Stimulated activated naive B cell treated with anti-CD40 and anti-IgM and Interleukin-4, amounts not matched to agents 10 μg/mL and 1 μg/mL and 100 μg/mL, for 72 hours (primary cell): Measurements from ENCODE around the gene TCF12.

ENCODE experiments used
- ATAC-seq, 2 donors: fragments of 150-1000 bp; cut with Tn5 transposase; replicated peaks; 2 replicates each; pipeline ENCODE4 v1.10.0; 2021; ENCODE audit warnings: moderate library complexity in 1 of 2
- DNase-seq: peaks from one replicate; pipeline ENCODE4 v3.0.0; 2021
- H3K27ac Mint-ChIP-seq: one replicate; pipeline ENCODE4 v1.8.0; 2022; ENCODE audit warnings: mild to moderate bottlenecking, mixed read lengths
- H3K27me3 Mint-ChIP-seq, 2 donors: one replicate each; pipeline ENCODE4 v1.8.0; 2022; ENCODE audit warnings: mixed read lengths in 2 of 2
- H3K36me3 Mint-ChIP-seq, 2 donors: one replicate each; pipeline ENCODE4 v1.8.0; 2022; ENCODE audit warnings: mixed read lengths in 2 of 2, mild to moderate bottlenecking in 1 of 2
- H3K4me1 Mint-ChIP-seq, 2 donors: one replicate each; pipeline ENCODE4 v1.8.0; 2022; ENCODE audit warnings: mixed read lengths in 2 of 2, mild to moderate bottlenecking in 1 of 2
- H3K4me3 Mint-ChIP-seq, 2 donors: one replicate each; pipeline ENCODE4 v1.8.0; 2022; ENCODE audit warnings: mild to moderate bottlenecking in 2 of 2, mixed read lengths in 2 of 2, moderate library complexity in 1 of 2
- H3K9me3 Mint-ChIP-seq, 2 donors: one replicate each; pipeline ENCODE4 v1.8.0; 2022; ENCODE audit warnings: mixed read lengths in 2 of 2, mild to moderate bottlenecking in 1 of 2

Gene TCF12

DNA sequence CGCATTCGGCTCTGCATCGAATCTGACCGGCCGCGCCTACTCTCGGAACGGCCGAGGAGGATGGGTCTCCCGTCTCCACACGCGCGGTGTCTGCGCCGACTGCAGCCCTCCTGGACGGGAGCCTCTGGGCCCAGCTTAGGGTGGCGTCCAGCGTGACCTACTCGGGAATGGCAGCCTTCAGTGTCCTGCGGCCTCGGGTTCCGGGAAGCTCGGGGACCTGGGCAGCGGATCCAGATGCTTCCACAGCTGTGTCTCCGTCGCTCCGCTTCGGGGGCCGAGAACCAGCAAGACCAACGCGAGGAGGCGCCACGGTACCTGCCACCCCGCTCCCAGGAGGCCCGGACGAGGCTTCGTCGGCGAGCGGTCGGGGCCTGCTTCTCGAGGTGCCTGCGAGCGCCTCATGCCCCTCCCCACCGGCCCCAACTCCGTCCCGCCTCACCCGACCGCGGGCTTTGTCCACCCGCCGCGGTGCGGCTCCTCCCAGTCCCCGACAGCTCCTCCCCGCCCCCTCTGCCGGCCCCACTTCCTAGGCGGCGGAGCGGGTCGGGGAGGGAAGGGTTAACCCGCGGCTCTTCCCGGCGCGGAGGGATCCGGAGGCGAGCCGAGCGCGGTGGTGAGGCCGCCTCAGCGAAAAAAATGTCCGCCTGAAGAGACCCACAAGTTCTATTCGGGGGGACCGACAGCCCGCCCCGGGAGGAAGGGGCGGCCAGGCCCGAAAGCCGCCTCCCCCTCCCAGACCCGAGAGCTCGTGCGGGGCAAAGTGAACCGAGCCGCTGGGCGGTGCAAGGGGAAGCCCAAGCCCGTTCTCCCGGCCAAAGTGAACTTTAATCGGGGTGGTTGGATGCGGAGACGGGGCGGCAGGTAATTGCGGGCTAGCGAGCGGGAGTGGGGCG lies at the start of gene TCF12:
TCF12 (plus strand) TSS at position 599 of the 893 bp plus-strand sequence. CDS start 1,270 bp downstream, outside the sequence.
- H3K27ac Mint-ChIP-seq = peak within 1 kb of the TSS; percentile 90
- DNase-seq (peak; percentile 92), ATAC-seq (peak; percentile 86 to 88)
- no peaks in the 10 kb centered on the region for H3K27me3 Mint-ChIP-seq
- peaks cover 4 to 5% of the 10 kb centered on the region in 2 donors for H3K36me3 Mint-ChIP-seq
- peaks cover 15 to 29% of the 10 kb centered on the region in 2 donors for H3K4me1 Mint-ChIP-seq
- H3K4me3 Mint-ChIP-seq = peak within 1 kb of the TSS; percentile 89 to 93
- no peaks in the 10 kb centered on the region for H3K9me3 Mint-ChIP-seq

DNA sequence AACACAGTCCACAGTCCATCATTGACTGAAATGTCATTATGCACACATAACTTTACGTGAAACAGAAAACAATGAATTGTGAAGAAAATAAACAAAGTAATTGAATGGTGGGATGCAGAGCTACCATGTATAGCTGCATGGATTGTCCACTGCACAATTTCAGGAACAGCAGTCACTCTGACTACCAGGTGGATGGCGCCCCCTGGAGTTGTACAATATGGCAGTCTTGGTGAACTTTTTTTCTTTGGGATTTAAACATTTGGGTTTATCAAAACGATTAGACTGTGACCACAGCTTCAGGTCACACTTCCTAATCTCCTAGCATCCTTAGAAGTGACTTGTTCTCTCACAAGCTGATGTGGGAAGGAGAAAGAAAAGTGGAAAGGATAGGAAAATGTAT lies 48.9 kb upstream of the TCF12 start:
- Mint-ChIP-seq H3K27ac (no peak overlapping the region), H3K27me3 (no peaks in the 10 kb centered on the region), H3K4me3 (no peak overlapping the region), H3K36me3 (no peaks in the 10 kb centered on the region), H3K9me3 (no peaks in the 10 kb centered on the region), H3K4me1 (no peaks in the 10 kb centered on the region)
- ATAC-seq (peak in 1 of 2 donors; percentile 34), DNase-seq (no peak)

DNA sequence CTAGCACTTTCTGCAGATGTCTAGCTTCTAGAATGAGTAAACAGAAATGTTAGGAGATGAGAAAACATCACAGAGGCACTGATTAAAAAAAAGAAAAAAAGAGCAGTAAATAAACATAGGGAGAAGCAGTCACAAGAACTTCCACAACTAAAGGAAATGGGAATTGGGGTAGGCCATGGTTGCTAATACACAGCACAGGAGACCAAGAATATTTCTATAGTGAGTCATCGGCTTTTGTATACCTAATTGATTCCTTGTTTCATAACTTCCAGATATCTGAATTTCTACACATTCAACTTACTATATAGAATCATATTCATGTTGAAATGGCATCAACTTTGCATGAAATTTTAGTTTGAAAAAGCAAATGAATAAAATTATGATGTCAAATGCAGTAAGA lies 47.3 kb upstream of the TCF12 start:
- Mint-ChIP-seq H3K27me3 (no peaks in the 10 kb centered on the region), H3K4me1 (peaks cover 0 to 2% of the 10 kb centered on the region in 2 donors), H3K27ac (no peak overlapping the region), H3K4me3 (no peak overlapping the region), H3K9me3 (no peaks in the 10 kb centered on the region), H3K36me3 (no peaks in the 10 kb centered on the region)
- ATAC-seq = no peak
- DNase-seq = no peak

DNA sequence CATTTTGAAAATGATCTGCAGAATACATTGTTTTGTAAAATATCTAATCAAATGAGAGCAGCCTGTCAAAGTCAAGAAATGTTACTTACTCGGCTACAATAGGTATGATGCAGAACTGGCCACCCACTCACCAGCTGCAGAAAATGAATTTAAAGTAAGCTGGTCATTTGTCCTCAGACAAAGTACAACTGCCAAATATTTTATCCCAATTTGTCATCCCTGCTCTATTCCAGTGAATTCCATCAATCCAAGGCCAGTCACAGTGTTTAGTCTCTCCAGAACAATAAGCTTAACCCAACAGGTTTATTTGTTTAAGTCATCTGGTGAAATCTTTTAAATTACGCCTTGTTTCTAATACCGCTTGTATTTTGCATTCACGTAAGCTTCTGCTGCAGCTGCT lies 46.6 kb upstream of the TCF12 start:
- H3K4me3 Mint-ChIP-seq = no peak overlapping the region
- no peaks in the 10 kb centered on the region for H3K36me3 Mint-ChIP-seq
- no peak for DNase-seq
- no peaks in the 10 kb centered on the region for H3K27me3 Mint-ChIP-seq
- no peak for ATAC-seq
- no peaks in the 10 kb centered on the region for H3K9me3 Mint-ChIP-seq
- no peak overlapping the region for H3K27ac Mint-ChIP-seq
- peaks cover 0 to 2% of the 10 kb centered on the region in 2 donors for H3K4me1 Mint-ChIP-seq

DNA sequence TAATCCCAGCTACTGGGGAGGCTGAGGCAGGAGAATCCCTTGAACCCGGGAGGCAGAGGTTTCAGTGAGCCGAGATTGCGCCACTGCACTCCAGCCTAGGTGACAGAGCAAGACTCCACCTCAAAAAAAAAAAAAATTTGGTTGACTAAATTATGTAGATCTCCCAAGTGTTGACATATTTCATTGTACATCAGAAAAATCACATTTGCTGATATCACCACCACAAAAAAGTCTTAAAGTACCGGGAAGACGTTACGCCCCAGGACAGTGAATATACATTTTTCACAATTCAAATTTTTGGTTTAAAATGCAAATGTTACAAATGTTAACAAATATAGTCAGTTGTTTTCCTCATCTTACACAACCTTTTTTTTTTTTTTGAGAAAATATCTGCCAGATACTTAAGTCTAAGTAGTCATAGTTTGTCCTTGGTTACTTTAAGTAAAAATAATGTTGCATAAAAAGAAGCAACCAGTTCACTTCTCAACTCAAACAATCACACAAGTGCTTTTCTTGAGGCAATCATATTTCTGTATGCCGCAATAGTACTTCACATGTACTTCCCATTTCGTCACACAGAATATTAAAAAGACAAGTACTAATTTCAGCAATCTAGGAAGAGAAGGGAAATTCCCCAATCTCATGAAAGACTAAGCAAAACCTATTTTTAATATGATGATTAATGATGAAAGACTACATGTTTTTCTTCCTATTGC lies 41.0 kb upstream of the TCF12 start:
- peaks cover 4 to 11% of the 10 kb centered on the region in 2 donors for H3K4me1 Mint-ChIP-seq
- DNase-seq (no peak), ATAC-seq (peak; percentile 68 to 87)
- peak overlapping the region; percentile 91 for H3K27ac Mint-ChIP-seq
- H3K27me3 Mint-ChIP-seq = no peaks in the 10 kb centered on the region
- peak overlapping the region in 1 of 2 donors; percentile 21 for H3K4me3 Mint-ChIP-seq
- peaks cover 0 to 7% of the 10 kb centered on the region in 2 donors for H3K36me3 Mint-ChIP-seq
- H3K9me3 Mint-ChIP-seq = peaks cover 0 to 1% of the 10 kb centered on the region in 2 donors

DNA sequence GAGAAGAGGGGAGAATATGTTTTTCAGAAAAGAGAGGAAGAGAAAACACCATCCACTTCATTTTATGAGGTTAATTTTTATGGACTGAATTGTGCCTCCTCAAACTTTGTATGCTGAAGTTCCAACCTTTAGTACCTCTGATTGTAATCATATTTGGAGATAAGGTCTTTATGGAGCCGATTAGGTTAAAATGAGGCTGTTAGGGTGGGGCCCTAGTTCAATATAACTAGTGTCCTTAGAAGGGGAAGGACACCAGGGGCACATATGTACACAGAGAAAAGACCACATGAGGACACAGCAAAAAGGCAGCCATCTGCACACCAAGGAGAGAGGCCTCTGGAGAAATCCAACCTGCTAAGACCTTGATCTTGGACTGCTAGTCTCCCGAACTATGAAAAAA lies 38.9 kb upstream of the TCF12 start:
- H3K4me1 Mint-ChIP-seq = peaks cover 4 to 11% of the 10 kb centered on the region in 2 donors
- H3K9me3 Mint-ChIP-seq = peaks cover 0 to 1% of the 10 kb centered on the region in 2 donors
- no peak overlapping the region for H3K4me3 Mint-ChIP-seq
- no peak overlapping the region for H3K27ac Mint-ChIP-seq
- DNase-seq (no peak), ATAC-seq (no peak)
- H3K36me3 Mint-ChIP-seq = peaks cover 0 to 7% of the 10 kb centered on the region in 2 donors
- no peaks in the 10 kb centered on the region for H3K27me3 Mint-ChIP-seq

DNA sequence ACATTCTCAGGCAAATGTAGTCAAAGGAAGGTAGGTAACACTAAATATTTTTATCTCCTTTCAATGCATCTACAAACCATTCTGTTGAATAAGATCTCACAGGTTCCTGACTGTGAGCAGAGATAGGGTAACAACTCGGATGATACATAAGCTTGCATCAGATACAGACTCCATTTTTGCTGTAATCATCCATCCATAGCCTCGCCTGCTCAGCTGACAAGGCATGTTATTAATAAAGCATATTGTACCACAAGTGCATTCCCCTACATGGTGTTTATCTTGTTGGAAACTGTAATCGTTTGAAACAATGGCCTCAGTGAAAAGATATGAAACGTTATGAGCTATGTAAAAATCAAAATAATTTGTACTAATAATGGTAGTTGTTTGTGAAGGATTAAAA lies 35.4 kb upstream of the TCF12 start:
- peaks cover 10 to 19% of the 10 kb centered on the region in 2 donors for H3K4me1 Mint-ChIP-seq
- no peaks in the 10 kb centered on the region for H3K36me3 Mint-ChIP-seq
- peaks cover 0 to 1% of the 10 kb centered on the region in 2 donors for H3K9me3 Mint-ChIP-seq
- H3K4me3 Mint-ChIP-seq = no peak overlapping the region
- no peak overlapping the region for H3K27ac Mint-ChIP-seq
- DNase-seq = no peak
- H3K27me3 Mint-ChIP-seq = no peaks in the 10 kb centered on the region
- ATAC-seq = no peak

DNA sequence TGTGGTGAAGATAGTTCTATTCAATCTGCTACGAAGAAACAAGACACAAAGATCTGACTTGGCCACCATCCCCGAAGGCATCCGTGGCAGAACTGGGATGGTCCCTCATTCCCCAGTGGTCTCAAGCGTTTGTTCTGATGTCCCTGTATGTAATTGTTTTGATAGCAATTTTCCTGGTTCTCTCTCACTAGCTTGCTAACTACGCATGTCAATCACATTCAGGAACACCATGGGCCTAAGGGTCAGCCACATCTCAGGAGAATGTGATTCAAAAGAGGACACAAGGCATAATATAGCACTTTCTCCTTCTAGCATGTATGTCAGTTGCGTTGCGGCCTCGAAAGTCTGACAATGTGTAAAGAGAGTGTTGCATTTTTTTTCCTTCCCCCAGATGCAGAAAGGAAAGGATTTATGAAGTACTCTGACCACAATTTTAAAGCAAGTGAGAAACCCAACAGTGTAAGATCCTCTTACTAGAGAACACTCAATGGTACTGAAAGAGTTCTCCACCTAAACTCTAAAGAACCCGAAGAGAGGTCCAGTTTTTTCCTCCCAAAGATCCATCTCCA lies 32.0 kb upstream of the TCF12 start:
- H3K4me1 Mint-ChIP-seq = peaks cover 17 to 31% of the 10 kb centered on the region in 2 donors
- no peaks in the 10 kb centered on the region for H3K27me3 Mint-ChIP-seq
- ATAC-seq (peak; percentile 10 to 24), DNase-seq (peak; percentile 9)
- H3K27ac Mint-ChIP-seq = peak overlapping the region; percentile 95
- peak overlapping the region; percentile 86 to 92 for H3K4me3 Mint-ChIP-seq
- H3K36me3 Mint-ChIP-seq = no peaks in the 10 kb centered on the region
- peaks cover 0 to 1% of the 10 kb centered on the region in 2 donors for H3K9me3 Mint-ChIP-seq

DNA sequence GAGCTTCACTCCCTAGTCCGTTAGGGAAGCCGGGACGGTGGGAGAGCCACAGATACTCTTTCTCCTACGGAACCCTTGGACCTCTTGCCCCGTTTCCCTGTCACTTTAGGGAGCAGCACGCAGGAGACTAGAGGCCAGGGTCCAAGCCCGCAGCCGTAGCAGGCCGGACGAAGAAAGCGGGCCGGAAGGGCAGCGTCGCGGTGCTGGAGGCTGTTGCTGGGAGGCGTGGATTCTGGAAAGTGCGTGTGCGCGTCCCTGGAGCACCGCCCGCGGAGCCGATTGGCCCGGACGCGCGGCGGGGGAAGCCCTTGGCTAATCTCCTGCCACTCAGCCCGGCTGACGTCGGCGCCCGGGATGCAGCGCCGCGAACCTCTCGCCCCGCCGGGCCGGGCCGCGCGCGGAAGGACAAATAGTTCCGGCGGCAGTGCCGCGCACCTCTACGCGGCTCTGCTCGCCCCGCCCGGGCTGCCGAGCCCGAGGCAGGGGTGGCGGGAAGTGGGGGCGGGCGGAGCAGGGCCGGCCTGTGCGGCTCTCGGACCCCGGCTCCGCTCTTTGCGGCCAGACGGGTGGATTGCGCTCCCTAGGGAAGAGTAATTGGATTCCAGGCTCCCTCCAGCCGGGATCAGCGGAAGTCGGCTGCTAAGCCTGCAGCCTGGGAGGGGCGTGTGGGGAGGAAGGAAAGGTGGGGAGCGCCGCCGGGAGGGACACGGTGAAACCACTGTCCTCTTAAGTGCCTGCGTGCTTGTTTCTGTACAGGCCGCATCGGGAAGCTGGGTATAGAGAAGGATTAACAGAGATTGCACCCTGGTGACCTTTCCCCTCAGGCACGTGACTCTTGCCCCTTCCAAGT lies 31.3 kb upstream of the TCF12 start:
- Mint-ChIP-seq H3K36me3 (no peaks in the 10 kb centered on the region), H3K4me3 (peak overlapping the region; percentile 86 to 92), H3K4me1 (peaks cover 17 to 31% of the 10 kb centered on the region in 2 donors), H3K9me3 (peaks cover 0 to 1% of the 10 kb centered on the region in 2 donors), H3K27ac (peak overlapping the region; percentile 95), H3K27me3 (no peaks in the 10 kb centered on the region)
- DNase-seq (peak; percentile 88), ATAC-seq (peak; percentile 88 to 93)

DNA sequence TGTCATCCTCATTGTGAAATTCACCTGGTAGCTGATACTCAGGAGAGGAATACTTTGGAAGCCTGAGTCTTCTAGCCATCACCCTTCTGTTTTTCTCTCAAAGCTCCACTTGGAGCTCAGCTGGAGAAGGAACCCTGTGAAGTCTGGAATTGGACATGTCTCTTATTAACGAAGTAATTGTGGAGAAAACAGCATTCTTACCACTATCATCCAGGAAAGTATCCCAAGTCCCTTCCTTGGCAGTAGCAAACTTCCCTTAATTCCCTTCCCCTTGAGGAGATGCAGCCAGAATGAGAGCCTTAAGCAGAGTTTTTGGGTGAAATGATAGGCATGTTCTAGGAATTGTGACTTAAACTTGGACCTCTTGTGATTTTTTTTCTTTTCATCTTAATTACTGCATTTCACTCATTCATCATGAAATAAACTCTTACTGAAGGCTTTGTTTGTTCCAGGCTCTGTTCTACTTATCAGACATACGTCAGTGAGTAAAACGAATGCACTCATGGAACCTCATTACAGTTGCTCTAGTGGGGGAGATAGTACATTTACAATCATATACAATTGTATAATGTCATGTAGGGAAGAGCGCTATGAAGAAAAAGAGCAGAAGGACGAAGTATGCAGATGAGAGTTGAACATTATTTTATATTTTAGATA lies 30.5 kb upstream of the TCF12 start:
- Mint-ChIP-seq H3K4me1 (peaks cover 17 to 31% of the 10 kb centered on the region in 2 donors), H3K27ac (peak overlapping the region; percentile 94), H3K9me3 (peaks cover 0 to 1% of the 10 kb centered on the region in 2 donors), H3K36me3 (no peaks in the 10 kb centered on the region), H3K4me3 (peak overlapping the region; percentile 86 to 92), H3K27me3 (no peaks in the 10 kb centered on the region)
- no peak for ATAC-seq
- no peak for DNase-seq

DNA sequence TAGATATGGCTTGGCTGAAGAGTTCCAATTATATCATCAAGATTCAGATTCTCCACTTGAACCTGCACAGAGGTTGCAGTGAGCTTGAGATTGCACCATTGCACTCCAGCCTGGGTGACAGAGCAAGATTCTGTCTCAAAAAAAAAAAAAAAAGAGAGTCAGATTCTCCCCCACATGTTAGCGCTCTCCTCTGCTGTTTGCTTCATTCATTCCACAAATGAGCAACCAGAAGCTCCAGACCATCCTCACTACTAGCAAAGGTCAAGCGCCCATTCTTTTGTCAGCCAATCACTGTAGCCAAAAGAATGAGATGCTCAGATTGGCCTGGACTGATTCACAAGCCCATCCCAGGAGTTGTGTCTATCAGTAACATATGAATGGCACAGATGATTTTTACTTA lies 28.4 kb upstream of the TCF12 start:
- H3K27me3 Mint-ChIP-seq = no peaks in the 10 kb centered on the region
- ATAC-seq = no peak
- peaks cover 17 to 31% of the 10 kb centered on the region in 2 donors for H3K4me1 Mint-ChIP-seq
- H3K4me3 Mint-ChIP-seq = no peak overlapping the region
- DNase-seq = no peak
- no peaks in the 10 kb centered on the region for H3K9me3 Mint-ChIP-seq
- H3K27ac Mint-ChIP-seq = no peak overlapping the region
- no peaks in the 10 kb centered on the region for H3K36me3 Mint-ChIP-seq

DNA sequence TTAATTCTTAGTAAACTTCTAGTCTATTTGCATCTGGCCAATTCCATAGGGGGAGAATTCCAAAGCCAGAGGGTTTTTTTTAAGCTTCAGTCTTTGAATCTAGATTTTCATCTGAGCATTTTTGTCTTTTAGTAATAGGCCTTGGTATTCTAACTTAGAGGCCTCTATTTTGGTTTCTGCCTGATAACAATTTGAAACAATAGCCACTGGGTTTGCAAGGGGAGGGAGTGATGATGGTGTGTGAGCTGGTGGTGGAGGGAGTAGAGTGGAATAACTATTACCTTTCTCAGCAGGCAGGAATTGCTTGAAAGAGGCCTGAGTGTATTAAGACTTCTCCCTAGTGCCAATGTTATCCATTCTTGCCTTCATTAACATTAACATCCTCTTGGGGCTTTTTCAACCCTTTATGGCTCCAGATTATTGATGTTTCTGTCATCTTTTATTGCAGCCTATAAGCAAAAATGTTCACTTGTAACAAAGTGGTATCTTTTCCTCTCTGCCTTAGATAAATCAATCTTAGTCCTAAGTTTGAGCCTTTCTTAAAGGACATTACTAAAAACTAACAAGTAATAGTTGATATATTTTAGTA lies 26.5 kb upstream of the TCF12 start:
- peaks cover 0 to 5% of the 10 kb centered on the region in 2 donors for H3K36me3 Mint-ChIP-seq
- no peak for ATAC-seq
- no peaks in the 10 kb centered on the region for H3K27me3 Mint-ChIP-seq
- no peak overlapping the region for H3K27ac Mint-ChIP-seq
- H3K9me3 Mint-ChIP-seq = peaks cover 0 to under 1% of the 10 kb centered on the region in 2 donors
- no peak for DNase-seq
- H3K4me3 Mint-ChIP-seq = no peak overlapping the region
- H3K4me1 Mint-ChIP-seq = peaks cover 11 to 24% of the 10 kb centered on the region in 2 donors
